Cardiac septum (tissue), 1 donor: ENCODE measurements around the gene CILP. TPM values are rescaled to one million over a fixed set of nuclear protein-coding genes. Genes with fewer than 3 reads are reported as not detected.
A peak's percentile ranks its signal among the peaks of the same experiment; 100 is the strongest.

ENCODE experiments used
- DNase-seq: peaks from one replicate; pipeline ENCODE4 v3.0.0-alpha.2; 2020; ENCODE audit warnings: low spot score
- intact Hi-C: fragments of 100-400 bp; cut with DNase I; formaldehyde crosslinking; loops from one replicate; pipeline ENCODE4 v1.14.0; 2022
- total RNA-seq: library from RNA; stranded (reverse); fragmentation: NEBNext Ultra II Directional; extraction: Animal tissue kit (Norgen Biotek cat#: 25700); gene quantifications from one replicate; pipeline ENCODE4 v1.2.1, GENCODE V29; 2021
- donor health status: DM: no; HTN: no; CAD: no.

CILP gene
- total RNA-seq, 1 donor from 2014 or later: 24.0 TPM

DNA sequence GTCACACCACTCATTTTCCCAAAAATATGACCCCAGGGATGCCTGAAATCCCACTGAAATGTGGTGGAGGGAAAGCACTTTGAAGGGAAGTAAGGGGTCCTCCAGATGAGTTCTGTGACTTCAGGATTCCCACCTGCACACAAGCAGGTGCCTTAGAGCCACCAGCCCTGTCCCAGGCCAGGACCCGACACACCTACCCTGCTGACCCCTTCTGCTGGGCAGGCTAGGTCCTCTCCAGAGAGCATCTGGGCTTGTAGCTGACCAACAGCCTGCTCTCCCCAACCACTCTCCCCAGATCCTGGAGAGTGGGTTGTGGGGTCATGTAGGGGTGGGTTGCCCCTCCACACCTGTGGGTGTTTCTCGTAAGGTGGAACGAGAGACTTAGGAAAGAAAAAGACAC lies 14.9 kb upstream of the CILP start:
- intact Hi-C loops: no loop called here
- DNase-seq: no peak

DNA sequence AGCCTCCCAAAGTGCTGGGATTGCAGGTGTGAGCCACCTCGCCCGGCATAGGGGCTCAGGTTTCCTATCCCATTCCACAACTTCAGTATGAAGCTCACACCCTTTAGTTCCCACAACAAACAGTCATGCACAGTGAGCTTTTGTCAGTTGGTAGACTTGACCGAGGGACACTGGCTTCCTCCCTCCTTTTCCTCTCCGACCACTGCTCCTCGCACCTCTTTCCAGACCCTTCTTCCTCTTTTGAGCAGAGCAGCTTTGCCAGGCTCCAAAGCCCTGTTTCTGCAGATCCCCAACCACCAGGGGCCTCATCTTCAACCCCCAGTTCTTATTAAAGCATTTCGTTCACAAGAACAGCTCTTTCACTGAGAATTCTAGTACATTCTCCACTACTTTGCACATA lies 12.7 kb upstream of the CILP start:
- intact Hi-C loops: no loop called here

DNA sequence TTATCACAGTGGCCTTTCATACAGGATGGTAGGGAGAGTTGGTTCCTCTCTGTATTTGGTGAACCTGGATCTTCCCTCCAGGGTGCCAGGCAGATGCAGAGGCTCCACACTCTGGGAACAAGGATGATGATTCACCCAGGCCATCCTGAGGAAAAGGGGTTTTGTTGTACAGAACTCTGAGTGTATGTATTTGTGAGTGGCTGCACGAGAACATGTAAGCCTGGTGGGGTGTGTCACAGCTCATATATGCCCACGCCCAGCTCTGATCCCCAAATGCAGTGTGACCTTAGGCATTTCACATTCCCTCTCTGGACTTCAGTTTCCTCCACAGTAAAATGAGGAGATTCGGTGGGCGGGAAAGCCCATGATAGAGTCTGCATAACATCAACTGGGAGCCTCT lies 11.6 kb upstream of the CILP start:
- no peak for DNase-seq
- intact Hi-C loops: no loop called here

More for the DNA sequence above, 12.7 kb upstream of the CILP start:
- no peak for DNase-seq

DNA sequence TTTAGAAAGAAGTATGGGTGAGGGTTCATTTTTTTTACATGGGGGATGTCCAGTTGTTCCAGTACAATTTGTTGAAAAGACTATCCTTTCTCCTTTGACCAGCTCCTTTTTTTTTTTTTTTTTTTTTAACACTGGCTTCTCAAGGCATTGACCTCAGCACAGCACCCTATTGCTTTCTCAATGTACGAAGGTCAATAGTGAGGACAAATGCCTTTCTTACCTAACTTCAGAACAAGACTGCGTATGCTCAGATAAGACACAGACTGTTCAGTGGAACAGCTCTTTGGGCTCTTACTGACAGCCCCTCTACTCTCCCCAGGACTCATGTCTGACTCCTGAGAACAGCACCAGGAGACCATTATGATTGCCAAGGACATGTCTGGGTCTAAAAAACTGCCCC lies 10.4 kb upstream of the CILP start:
- intact Hi-C loops: no loop called here
- no peak for DNase-seq

DNA sequence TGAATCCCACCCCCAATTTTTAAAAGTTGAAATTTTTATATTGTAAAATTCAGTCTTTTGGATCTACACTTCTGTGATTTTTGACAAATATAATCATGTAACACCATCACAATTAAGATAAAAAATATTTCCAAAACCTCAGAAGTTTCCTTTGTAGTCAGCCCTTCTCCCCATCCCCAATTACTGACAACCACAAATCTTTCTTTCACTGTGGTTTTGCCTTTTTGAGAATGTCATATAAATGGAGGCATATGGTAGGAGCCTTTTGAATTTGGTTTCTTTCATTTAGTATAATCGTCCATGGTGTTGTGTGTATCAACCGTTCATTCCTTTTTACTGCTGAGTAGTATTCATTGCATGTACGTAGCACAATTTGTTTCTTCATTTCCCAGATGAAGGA lies 7.9 kb upstream of the CILP start:
- intact Hi-C loops: no loop called here
- DNase-seq: no peak

DNA sequence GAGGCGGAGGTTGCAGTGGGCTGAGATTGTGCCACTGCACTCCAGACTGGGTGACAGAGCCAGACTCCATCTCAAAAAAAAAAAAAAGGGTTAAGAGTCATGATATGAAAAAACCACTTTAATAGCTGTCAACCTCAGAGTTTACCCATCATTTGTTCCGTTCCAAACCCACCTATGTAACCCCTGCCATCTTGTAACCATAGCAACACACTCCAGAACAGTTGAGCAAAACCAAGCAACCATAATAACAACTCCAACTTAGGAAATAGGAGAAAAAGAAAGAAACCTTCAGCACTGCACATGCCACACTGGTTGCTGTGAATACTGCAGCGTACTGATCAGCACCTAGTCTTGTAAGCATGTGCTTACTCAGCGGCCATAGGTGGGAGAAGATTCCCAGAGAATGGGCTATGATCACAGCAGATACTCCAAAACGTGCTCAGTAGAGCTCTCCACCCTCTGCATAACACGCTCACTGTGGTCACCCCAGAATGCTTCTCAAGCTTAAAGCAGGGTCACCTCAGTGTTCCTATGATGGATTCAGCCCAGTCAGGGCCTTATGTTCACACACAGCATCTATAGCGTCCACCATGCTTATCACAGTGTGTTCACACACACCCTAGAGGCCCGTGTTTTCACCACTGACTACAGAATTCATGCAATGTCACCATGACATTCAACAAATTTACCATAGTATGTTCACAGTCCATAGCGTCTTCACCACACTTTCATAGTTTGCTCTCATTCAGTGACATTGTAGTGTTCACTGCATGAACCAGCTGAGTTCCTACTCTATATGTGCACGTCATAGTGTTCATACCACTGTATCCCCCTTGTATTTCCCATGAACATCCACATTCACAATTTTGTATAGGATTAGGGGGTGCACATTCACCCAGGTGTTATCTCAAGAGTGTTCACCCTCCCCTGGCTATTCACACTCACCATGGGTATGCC lies 6.5 kb upstream of the CILP start:
- intact Hi-C loops: no loop called here
- no peak for DNase-seq

DNA sequence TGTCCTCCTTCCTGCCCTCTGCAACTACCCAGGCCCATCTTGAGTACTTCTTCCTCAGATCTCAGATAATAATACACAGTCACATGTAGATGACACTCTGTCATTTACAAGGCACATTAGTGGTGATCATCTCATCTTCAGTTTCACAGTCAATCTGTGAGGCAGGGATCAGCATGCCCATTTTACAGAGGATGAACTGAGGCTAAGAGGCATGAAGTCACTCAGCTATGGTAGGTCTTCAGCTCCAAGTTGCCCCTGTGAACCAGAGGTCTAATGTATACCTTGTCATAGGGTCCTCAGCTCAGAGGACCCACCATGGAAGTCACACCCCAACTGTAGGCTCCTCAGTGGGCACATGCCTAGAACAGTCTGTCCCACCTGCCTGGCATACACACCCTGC lies 4.2 kb upstream of the CILP start:
- intact Hi-C loops: no loop called here
- no peak for DNase-seq

DNA sequence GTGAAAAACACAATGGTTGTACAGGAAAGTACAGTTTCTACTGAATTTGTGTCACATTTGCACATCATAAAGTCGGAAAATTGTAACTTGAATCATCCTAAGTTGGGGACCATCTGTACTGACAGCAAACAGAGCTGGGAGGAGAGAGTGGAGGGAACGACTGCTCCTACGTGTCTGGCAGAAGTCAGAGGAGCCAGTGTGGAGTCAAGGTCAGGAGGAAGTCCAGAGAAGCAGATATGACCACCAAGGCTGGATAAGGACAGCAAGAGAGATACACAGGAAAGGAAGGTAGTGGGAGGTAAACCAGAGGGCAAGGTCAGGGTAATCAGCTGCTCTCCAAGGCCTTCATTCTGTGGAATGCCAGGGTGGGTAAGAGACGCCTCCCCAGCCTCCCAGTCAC lies 2.7 kb upstream of the CILP start:
- intact Hi-C loops: no loop called here
- no peak for DNase-seq

DNA sequence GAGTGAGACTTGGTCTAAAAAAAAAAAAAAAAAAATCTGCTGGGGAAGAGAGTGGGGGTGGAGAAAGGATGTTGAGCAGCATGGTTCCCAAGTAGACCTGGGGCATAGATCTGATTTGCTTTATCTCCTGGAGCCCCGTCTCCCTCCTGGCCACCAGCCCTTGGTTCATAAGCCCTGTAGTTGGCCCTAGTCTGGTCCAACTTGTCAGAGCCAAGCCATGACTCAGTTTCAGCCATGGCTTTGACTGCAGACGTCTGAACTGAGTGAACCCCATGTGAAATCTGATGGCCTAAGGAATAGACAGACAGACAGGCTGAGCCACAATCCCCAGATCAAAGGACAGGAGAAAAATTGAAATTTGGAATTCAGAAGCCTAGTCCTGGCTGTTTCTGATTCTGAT lies 2.0 kb upstream of the CILP start:
- DNase-seq: no peak
- intact Hi-C loops: no loop called here

DNA sequence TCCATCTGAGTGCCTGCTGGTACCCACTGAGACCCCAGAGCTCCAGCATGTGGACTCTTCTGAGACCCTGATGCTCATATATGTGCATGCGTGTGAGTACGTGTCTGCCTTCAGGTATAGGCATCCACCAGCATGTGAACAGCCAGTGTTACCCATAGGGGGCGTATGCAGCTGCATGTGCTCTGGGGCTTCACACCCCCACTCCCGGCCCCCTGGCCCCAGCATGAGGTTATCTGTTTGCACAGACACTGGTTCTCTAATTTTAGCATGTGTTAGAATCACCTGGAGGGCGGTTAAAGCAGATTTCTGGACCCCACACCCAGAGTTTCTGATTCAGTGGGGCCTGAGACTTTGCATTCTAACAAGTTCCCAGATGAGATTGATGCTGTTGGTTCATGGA lies 824 bp upstream of the CILP start:
- no peak for DNase-seq
- intact Hi-C loops: no loop called here

DNA sequence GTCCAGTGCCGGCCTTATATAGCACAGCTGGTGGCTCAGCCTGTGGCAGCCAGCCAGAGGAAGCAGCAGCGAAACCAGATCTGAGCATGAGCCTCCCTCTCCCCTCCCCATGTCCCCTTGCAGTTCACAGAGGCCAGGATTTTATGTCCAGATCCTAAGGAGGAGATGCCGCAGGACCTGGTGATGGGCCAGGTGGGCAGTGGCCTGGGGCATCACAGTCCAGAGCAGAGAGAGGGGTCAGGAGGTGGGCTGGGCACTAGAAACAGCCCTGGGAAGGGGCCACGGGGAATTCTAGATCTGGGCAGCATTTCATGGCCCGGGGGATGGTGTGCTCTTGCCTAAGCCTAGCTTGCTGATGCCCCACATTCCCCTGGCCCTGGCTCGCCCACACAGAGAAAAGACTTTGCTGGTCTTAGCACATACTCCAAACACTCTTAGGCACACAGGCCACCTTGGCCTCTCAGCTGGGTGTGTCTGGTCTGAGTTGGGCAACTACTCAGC lies 259 bp upstream of the CILP start:
- intact Hi-C loops: no loop called here
- no peak for DNase-seq

DNA sequence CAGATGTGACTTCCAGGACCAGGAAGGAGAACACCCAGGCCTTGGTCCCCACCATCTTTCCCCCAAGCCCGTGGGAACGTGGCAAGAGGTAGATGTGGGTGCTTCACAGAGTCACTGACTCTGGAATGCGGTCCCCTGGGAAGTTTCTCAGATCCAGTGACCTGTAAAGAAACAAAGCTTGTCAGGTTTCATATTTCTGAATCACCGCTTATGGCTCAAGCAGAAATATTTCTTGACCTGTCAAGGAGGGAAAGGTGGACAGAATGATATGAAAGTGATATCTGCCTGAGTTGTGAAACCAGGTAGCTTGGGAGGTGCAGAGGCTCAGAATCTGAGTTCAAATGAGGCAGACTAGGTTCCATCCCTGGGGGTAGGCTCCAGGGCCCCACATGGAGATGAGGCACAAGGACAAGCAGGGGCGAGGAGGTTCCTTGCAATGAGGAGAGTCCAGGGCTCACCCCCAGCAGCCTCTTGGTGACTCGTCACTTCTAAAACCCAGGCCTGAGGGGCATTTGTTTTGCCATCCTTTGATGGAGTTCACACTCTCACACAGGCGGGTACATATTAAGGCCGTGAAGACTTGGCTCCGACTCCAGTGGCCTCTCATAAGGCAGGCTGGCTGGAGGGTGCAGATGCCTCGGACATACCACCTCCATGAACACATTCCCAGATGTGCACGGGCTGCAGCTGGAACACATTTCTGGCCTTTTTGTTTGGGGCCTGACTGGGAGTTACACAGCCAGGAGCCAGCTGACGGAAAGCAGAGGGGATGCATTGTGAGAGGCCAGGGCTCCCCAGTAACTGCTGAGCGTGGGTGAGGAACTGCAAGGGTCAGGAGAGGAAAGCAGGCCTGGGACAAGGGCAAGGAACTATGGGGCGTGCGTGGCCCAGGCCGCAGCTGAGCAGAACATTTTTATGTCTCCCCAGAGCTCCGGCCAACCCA lies 1.3 kb downstream of the CILP start:
- no peak for DNase-seq
- intact Hi-C loops: loop anchor here (10.0 kb wide), 1 partner anchor 175 kb away; no protein-coding TSS in a partner anchor

DNA sequence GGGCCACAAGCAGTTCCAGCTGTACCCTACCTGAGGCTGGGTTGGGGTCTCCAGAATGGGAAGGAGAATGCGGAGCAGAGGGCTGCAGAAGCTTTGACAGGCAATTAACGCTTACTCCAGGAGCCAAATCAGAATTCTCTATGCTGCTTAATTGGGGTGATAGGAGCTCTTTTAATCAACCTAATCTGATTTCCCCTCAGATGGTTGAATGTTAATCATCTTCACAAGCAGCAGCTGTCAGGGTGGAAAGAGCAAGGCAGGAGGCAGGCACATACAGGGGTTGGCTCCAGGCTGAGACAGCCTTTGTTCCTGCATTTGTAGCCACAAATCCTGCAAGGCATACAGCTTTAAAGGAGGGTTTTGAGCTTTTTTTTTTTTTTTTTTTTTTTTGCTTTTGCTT lies 2.6 kb downstream of the CILP start:
- DNase-seq: no peak
- intact Hi-C loops: loop anchor here (10.0 kb wide), 1 partner anchor 176 kb away; no protein-coding TSS in a partner anchor

DNA sequence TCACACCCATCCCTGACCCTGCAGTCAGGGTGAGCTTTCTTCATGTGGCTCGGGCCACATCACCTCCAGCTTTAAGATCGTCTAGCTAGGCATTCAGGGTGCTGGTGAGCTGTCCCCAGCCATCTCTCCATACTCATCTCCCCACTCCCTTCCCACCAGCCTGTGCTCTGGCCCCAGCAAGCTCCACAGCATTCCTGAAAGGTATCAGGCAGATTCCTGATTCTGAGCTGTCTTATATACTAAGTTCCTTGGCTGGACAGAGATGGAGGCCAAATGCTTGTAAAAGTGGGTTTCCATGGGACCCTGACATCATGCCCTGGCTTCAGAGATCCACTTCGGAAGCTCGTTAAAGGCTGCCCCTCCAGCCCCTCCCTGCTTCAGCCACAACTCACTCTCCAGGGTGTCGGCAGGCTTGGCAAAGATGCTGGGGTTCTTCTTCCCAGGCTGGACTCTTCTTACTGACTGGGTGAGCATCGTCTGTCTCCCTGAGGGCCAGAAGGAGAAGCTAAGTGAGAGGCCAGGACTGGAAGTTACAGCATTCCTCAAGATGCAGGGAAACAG lies 3.9 kb downstream of the CILP start:
- peak; percentile 17 for DNase-seq
- intact Hi-C loops: loop anchor here (10.0 kb wide), 1 partner anchor 177 kb away; no protein-coding TSS in a partner anchor

DNA sequence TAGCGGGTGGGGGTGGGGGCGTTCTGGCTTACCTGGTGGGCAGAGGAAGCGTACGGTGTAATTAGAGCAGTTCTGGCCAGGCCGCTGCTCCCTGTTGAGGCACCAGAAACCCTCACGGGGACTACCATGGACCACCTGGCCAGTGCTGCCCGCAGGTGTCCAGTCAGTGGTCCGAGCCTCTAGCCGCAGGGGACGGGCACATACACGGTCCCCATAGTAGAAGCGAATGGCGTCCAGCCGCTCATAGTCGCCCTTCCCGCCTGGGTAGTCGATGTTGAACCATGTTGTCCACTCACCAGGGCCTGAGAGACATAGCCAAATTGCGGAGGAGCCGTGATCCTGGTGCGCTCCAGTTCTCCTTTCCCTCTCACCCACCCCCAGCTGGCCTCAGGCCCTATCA lies 4.5 kb downstream of the CILP start:
- DNase-seq: peak; percentile 70
- intact Hi-C loops: loop anchor here (10.0 kb wide), 1 partner anchor 178 kb away; no protein-coding TSS in a partner anchor

DNA sequence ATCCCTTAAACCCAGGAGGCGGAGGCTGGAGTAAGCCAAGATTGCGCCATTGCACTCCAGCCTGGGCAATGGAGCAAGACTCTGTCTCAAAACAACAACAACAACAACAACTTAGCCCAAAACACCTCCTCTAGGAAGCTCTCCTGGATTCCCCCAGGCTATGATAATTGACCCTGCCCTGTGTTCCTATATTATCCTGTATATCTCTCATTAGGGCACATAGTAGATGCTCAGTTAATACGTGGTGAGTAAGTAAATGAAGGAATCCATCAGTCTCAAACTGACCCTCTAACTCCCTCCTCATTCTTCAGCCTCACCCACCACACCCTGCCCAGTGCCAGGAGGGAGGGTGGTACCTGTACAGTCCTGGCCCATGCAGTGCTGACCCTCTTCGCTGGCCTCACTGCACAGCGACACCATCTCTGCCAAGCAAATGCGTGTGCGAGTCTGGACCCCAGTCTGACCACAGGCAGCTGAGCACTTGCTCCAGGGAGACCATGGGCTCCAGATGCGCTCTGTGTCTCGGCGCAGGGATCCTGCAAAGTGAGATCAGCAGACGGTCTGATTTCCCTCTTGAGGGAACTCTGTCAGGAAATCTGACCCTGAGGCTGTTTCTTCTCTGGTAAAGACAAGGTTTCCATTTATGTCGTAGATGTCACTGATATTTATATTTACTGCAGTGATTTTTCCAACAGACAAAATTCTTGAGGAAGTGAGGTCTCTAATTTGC lies 6.2 kb downstream of the CILP start:
- DNase-seq: peak; percentile 51
- intact Hi-C loops: loop anchor here (10.0 kb wide), 1 partner anchor 180 kb away; no protein-coding TSS in a partner anchor

DNA sequence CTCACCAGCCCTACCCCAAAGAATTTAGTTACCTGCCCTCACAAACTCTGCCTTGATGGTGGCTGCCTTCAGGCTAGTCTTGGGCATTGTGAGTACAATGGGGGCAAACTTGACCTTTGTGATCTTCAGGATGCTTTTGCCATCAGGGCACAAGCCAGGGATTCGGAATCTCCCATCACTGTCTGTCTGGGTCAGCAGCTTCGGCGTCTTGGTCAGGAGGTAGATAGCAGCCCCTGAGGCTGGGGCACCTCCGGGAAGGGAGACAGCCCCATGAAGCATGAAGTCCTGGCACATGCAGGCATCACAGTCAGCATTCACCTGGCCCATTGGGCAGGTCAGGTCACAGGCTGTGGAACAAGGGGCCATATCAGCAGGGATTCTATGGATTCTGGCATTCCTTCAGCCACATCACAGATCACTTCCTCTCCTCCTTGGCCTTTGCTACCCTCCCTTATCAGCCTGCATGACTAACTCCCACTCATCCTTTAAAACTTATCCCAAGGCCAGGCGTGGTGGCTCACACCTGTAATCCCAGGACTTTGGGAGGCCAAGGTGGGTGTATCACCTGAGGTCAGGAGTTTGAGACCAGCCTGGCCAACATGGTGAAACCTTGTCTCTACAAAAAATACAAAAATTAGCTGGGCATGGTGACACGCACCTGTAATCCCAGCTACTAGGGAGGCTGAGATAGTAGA lies 6.9 kb downstream of the CILP start:
- intact Hi-C loops: loop anchor here (10.0 kb wide), 1 partner anchor 180 kb away; no protein-coding TSS in a partner anchor

DNA sequence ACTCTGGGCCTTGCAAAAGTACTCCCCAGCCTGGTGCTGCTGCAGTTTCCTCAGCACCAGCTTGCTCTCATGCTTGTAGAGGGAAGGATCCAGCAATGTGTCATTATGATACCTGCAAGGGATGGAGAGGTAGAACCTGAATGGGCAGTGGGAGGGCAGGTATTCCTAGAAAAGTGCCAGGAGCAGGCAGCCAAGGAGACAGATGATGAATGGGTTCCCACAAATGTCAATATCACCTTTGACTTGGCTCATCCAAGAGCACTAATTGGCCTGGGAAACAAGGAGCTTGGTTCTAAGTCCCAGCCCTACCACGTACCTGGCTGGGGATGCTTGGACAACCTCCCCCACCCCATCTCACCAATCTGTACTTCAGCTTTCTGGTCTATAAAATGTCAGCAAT lies 9.4 kb downstream of the CILP start:
- DNase-seq: peak; percentile 63
- intact Hi-C loops: loop anchor here (10.0 kb wide), 1 partner anchor 183 kb away; no protein-coding TSS in a partner anchor

More for the DNA sequence above, 6.9 kb downstream of the CILP start:
- DNase-seq: peak; percentile 57
